ENCODE measurements around the gene DLGAP1. TPM values are rescaled to one million over a fixed set of nuclear protein-coding genes. Genes with fewer than 3 reads are reported as not detected.

DLGAP1 gene
- total and polyA plus RNA-seq, 2 experiments from 2014 or later, result 3.1 to 6.5 TPM

DNA sequence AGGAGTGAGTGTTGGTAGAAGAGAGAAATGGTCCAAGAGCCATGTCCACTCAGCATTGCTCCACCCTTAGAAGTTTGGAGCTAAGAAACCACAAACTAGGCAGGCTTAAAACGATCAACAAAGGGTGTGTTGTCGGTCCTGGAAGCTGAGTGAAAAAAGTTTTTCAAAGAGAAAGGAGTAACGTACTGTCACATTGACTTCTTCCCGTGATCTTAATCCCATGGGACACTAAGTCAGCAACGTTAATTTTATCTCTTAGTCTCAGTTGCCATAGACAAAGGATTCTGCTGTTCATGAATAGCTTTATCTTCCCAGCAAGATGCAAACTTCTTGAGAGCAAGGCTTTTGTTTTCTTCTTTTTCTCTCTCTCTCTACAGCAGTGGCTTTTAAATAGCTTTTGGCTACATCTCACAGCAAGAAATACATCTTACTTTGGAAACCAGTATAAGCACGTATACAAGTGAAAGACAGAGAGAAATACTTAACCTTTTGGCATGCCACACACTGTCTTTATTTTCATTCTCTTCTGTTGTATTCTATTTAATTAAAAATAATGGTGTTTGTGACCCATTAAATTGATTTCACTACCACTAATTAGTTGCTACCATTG, 627.8 kb downstream of the DLGAP1 start:
- Histone ChIP-seq H3K27ac (no peak overlapping the region), H3K27me3 (no peaks in the 10 kb centered on the region), H3K36me3 (replicated peaks; ENCODE audit: insufficient read depth, low read depth) (no peaks in the 10 kb centered on the region), H4K20me1 (ENCODE audit: insufficient read depth, poor library complexity, severe bottlenecking) (no peaks in the 10 kb centered on the region), H3K79me2 (no peaks in the 10 kb centered on the region), H3K4me3 (no peak overlapping the region), H2AFZ (no peak overlapping the region), H3K4me2 (no peak overlapping the region), H3K9me3 (ENCODE audit: low read depth) (no peaks in the 10 kb centered on the region), H3K4me1 (ENCODE audit: insufficient read depth) (no peaks in the 10 kb centered on the region), H3K9me2 (replicated peaks; ENCODE audit: insufficient read depth) (no peaks in the 10 kb centered on the region)
- WGBS (ENCODE audit: low lambda C conversion rate, missing lambda C conversion rate), result 51% methylated on average over 6 of the region's 6 CpGs
- TF ChIP-seq, protein P1, sequence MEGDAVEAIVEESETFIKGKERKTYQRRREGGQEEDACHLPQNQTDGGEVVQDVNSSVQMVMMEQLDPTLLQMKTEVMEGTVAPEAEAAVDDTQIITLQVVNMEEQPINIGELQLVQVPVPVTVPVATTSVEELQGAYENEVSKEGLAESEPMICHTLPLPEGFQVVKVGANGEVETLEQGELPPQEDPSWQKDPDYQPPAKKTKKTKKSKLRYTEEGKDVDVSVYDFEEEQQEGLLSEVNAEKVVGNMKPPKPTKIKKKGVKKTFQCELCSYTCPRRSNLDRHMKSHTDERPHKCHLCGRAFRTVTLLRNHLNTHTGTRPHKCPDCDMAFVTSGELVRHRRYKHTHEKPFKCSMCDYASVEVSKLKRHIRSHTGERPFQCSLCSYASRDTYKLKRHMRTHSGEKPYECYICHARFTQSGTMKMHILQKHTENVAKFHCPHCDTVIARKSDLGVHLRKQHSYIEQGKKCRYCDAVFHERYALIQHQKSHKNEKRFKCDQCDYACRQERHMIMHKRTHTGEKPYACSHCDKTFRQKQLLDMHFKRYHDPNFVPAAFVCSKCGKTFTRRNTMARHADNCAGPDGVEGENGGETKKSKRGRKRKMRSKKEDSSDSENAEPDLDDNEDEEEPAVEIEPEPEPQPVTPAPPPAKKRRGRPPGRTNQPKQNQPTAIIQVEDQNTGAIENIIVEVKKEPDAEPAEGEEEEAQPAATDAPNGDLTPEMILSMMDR (IDR thresholded peaks at IDR 0.05; ENCODE audit: poor library complexity), result no peak
- TF ChIP-seq EZH2 (IDR thresholded peaks at IDR 0.05; ENCODE audit: borderline replicate concordance) (no peak), EZH2phosphoT487 (IDR thresholded peaks at IDR 0.05; ENCODE audit: low read depth, severe bottlenecking, unreplicated experiment) (no peak)
- DNase-seq (ENCODE audit: low spot score), result no peak

DNA sequence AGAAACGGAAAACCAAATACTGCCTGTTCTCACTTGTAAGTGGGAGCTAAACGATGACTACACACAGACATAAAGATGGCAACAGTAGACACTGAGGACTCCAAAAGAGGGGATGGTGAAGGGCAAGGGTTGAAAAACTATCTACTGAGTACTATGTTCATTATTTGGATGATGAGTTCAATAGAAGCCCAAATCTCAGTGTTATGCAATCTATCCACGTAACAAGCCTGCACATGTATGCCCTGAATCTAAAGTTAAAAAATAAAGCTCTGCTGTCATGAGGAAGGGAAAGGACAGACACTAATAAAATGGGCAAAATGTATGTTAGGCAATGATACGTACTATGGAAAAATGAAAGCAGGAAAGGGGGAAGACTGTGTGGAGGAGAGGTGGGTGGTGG, 629.1 kb downstream of the DLGAP1 start:
- H3K4me1 ChIP-seq (ENCODE audit: insufficient read depth), result no peaks in the 10 kb centered on the region
- 98% methylated on average over 4 of the region's 4 CpGs for WGBS (ENCODE audit: low lambda C conversion rate, missing lambda C conversion rate)
- no peaks in the 10 kb centered on the region for H3K27me3 ChIP-seq
- no peak overlapping the region for H3K4me3 ChIP-seq
- TF ChIP-seq EZH2 (IDR thresholded peaks at IDR 0.05; ENCODE audit: borderline replicate concordance) (no peak), EZH2phosphoT487 (IDR thresholded peaks at IDR 0.05; ENCODE audit: low read depth, severe bottlenecking, unreplicated experiment) (no peak)
- TF ChIP-seq, protein P1 (IDR thresholded peaks at IDR 0.05; ENCODE audit: poor library complexity), result no peak
- no peak overlapping the region for H3K4me2 ChIP-seq
- no peak overlapping the region for H2AFZ ChIP-seq
- H3K9me3 ChIP-seq (ENCODE audit: low read depth), result no peaks in the 10 kb centered on the region
- no peaks in the 10 kb centered on the region for H3K36me3 ChIP-seq (replicated peaks; ENCODE audit: insufficient read depth, low read depth)
- H3K27ac ChIP-seq, result no peak overlapping the region
- H3K79me2 ChIP-seq, result no peaks in the 10 kb centered on the region
- H4K20me1 ChIP-seq (ENCODE audit: insufficient read depth, poor library complexity, severe bottlenecking), result no peaks in the 10 kb centered on the region
- no peak for DNase-seq (ENCODE audit: low spot score)
- H3K9me2 ChIP-seq (replicated peaks; ENCODE audit: insufficient read depth), result no peaks in the 10 kb centered on the region

DNA sequence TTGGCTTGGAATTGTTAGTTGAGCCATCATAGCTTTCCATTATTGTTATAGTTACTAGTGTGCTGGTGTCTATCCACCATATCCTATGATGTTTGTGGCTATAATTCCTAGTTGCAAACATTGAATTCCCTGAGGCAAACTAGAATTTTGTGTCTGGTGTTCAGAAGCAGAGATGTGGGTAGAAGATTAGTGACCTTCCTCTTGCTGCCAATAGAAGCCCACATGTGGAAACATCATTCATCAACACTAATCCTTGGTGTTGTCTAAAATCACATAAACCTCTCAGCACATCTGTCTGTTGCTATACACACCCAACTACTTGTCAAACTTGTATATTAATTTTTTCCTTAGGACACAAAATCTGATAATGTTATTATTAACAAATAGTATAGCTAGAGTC, 631.0 kb downstream of the DLGAP1 start:
- Histone ChIP-seq H3K27me3 (no peaks in the 10 kb centered on the region), H3K9me2 (replicated peaks; ENCODE audit: insufficient read depth) (no peaks in the 10 kb centered on the region), H3K4me1 (ENCODE audit: insufficient read depth) (no peaks in the 10 kb centered on the region), H2AFZ (no peak overlapping the region), H3K79me2 (no peaks in the 10 kb centered on the region), H3K9me3 (ENCODE audit: low read depth) (no peaks in the 10 kb centered on the region), H3K27ac (no peak overlapping the region), H3K36me3 (replicated peaks; ENCODE audit: insufficient read depth, low read depth) (no peaks in the 10 kb centered on the region), H3K4me2 (no peak overlapping the region), H4K20me1 (ENCODE audit: insufficient read depth, poor library complexity, severe bottlenecking) (no peaks in the 10 kb centered on the region), H3K4me3 (no peak overlapping the region)
- TF ChIP-seq, protein P1 (IDR thresholded peaks at IDR 0.05; ENCODE audit: poor library complexity), result no peak
- TF ChIP-seq EZH2 (IDR thresholded peaks at IDR 0.05; ENCODE audit: borderline replicate concordance) (no peak), EZH2phosphoT487 (IDR thresholded peaks at IDR 0.05; ENCODE audit: low read depth, severe bottlenecking, unreplicated experiment) (no peak)
- no peak for DNase-seq (ENCODE audit: low spot score)
